Heart right ventricle (tissue), 16 donors: ENCODE results near the gene YIF1B. TPM values are rescaled to one million over a fixed set of nuclear protein-coding genes. Genes with fewer than 3 reads are reported as not detected.

Experiments used
- ATAC-seq, 8 donors: fragments of 200-7000 bp; cut with Tn5 transposase; one replicate each; pipeline ENCODE4 v1.9.1; 2020; ENCODE audit warnings: mild to moderate bottlenecking in 8 of 8, moderate library complexity in 8 of 8, moderate number of reproducible peaks in 1 of 8
- DNase-seq, 2 donors: peaks; one replicate each; pipeline ENCODE4 v3.0.0-alpha.2; 2020
- H3K27ac ChIP-seq, 10 donors: fragments of 200-600 bp; sonication (generic) in 2 of 10; one replicate each; pipeline versions ENCODE4 v1.5.0 to v1.8.0; 2020 to 2022; ENCODE audit warnings: mild to moderate bottlenecking in 3 of 10
- H3K27me3 ChIP-seq, 7 donors: fragments of 200-600 bp; one replicate each; pipeline ENCODE4 v1.8.0; 2021 to 2022; ENCODE audit warnings: mild to moderate bottlenecking in 2 of 7
- H3K36me3 ChIP-seq, 9 donors: fragments of 200-600 bp; sonication (generic) in 1 of 9; one replicate each; pipeline versions ENCODE4 v1.5.0 to v1.8.0; 2020 to 2022; ENCODE audit warnings: mild to moderate bottlenecking in 2 of 9
- H3K4me1 ChIP-seq, 9 donors: fragments of 200-600 bp; sonication (generic) in 1 of 9; one replicate each; pipeline versions ENCODE4 v1.5.0 to v1.8.0; 2020 to 2022; ENCODE audit warnings: mild to moderate bottlenecking in 4 of 9
- H3K4me3 ChIP-seq, 10 donors: fragments of 200-600 bp; sonication (generic) in 2 of 10; one replicate each; pipeline versions ENCODE4 v1.5.0 to v1.8.0; 2020 to 2022; ENCODE audit warnings: mild to moderate bottlenecking in 7 of 10, moderate library complexity in 2 of 10
- H3K9me3 ChIP-seq, 11 donors: fragments of 200-600 bp in 10 of 11; sonication (generic) in 2 of 11; one replicate each; pipeline versions ENCODE4 v1.5.0 to v1.8.0; 2013 to 2022; ENCODE audit warnings: mild to moderate bottlenecking in 2 of 11, control low read depth in 1 of 11, moderate library complexity in 1 of 11
- CTCF ChIP-seq, 9 donors: fragments of 200-600 bp; sonication (generic) in 2 of 9; IDR thresholded peaks; one replicate each; pipeline versions ENCODE4 v1.5.0 to v1.8.0; 2021 to 2022; ENCODE audit warnings: antibody characterized with exemption in 9 of 9, mild to moderate bottlenecking in 5 of 9, moderate library complexity in 1 of 9
- WGBS, 2 donors: extraction: QIAGEN DNeasy Blood & Tissue Kit; methylation state at CpG; one replicate each; pipeline ENCODE4 v1.1.7; 2013; ENCODE audit warnings: inconsistent platforms in 1 of 2; 5-methylcytosine and 5-hydroxymethylcytosine counted together
- intact Hi-C, 10 donors: fragments of 100-400 bp; cut with DNase I; formaldehyde crosslinking; loops; one replicate each; pipeline versions ENCODE4 v1.11.1 to v1.14.2; 2022
- polyA plus RNA-seq, 2 donors: library from polyadenylated mRNA; stranded (reverse); fragments of 200-250 nt; gene quantifications; one replicate each; pipeline ENCODE4 v1.2.3, GENCODE V29; 2013
- total RNA-seq, 10 donors: library from RNA; stranded (reverse); fragmentation: NEBNext Ultra II Directional in 3 of 10; extraction: Animal tissue kit (Norgen Biotek cat#: 25700) in 3 of 10; gene quantifications; one replicate each; pipeline versions ENCODE4 v1.2.1 to v1.2.4, GENCODE V29; 2021 to 2023
- donor health status: Arrhythmogenic right ventricular cardiomyopathy.
- donor health status: ischemic (EF 13 %, LVEDD 7.1; RV severe dilation, severe dysfunction).
- donor health status: healthy with polysubstance abuse.
- donor health status: DM: no; HTN: yes; CAD: no.
- donor health status: DM: no; HTN: no; CAD: no.
- donor health status: ischemic (EF 25% LVEDD 6.9; RV normal size, moderate dysfunction).
- donor health status: ischemic (EF 25% LVEDD 5.7; RV mildly dilated, moderate dysfunction).
- donor health status: healthy.
- donor health status: DM: yes; HTN: yes; CAD: no.
- donor health status: Ischemic cardiomyopathy.
- donor health status: ischemic (EF 35%, LVEDD 5.7; RV mildly dilated, moderate dysfunction).
- donor health status: nonischemic (EF 11% LVEDD 7.7; RV severe dilation, severe dysfunction).
- donor health status: DM: yes; HTN: yes; CAD: no.
- donor health status: PGD.
- donor health status: ischemic (EF 29% LVEDD 5.4; RV normal size, mild dysfunction).
- donor health status: nonischemic (EF 23%, LVEDD 6.1; RV moderate dilation, normal function).

YIF1B gene
- total and polyA plus RNA-seq, 12 donors, result 24.3 to 115 (median 30.8) TPM

- Histone ChIP-seq H3K9me3 (no peaks in the 10 kb centered on the region), H3K27me3 (peaks cover 0 to 3% (median 0%) of the 10 kb centered on the region in 7 donors), H3K36me3 (no peaks in the 10 kb centered on the region), H3K4me1 (peaks cover 5 to 18% (median 12%) of the 10 kb centered on the region in 9 donors), H3K4me3 (no peak overlapping the region), H3K27ac (no peak overlapping the region)
- no peak for ATAC-seq
- 85 to 95% methylated on average over 8 of the region's 8 CpGs for WGBS, 2 donors
- TF ChIP-seq CTCF (IDR thresholded peaks at IDR 0.05), result no peak
- intact Hi-C loops, result loop anchor here in 1 of 10 donors (10.0 kb wide), 1 partner anchor 56 kb away; no protein-coding TSS in a partner anchor
- no peak for DNase-seq
These were observed 47.2 kb downstream of the YIF1B start for GRCh38 chr19:38268539-38268938.

- no peak overlapping the region for H3K27ac ChIP-seq
- intact Hi-C loops, result loop anchor here in 1 of 10 donors (10.0 kb wide), 1 partner anchor 57 kb away; no protein-coding TSS in a partner anchor
- TF ChIP-seq CTCF (IDR thresholded peaks at IDR 0.05), result no peak
- no peak for DNase-seq
- peaks cover 5 to 22% (median 12%) of the 10 kb centered on the region in 9 donors for H3K4me1 ChIP-seq
- no peaks in the 10 kb centered on the region for H3K36me3 ChIP-seq
- H3K27me3 ChIP-seq, result peaks cover 0 to 3% (median 0%) of the 10 kb centered on the region in 7 donors
- 82% methylated on average over 12 of the region's 12 CpGs for WGBS, 2 donors
- H3K4me3 ChIP-seq, result no peak overlapping the region
- no peak for ATAC-seq
- H3K9me3 ChIP-seq, result no peaks in the 10 kb centered on the region
These were observed 47.8 kb downstream of the YIF1B start for GRCh38 chr19:38267761-38268483.

- Histone ChIP-seq H3K4me1 (peaks cover 5 to 22% (median 12%) of the 10 kb centered on the region in 9 donors), H3K4me3 (no peak overlapping the region), H3K27ac (no peak overlapping the region), H3K27me3 (peaks cover 0 to 3% (median 0%) of the 10 kb centered on the region in 7 donors), H3K36me3 (no peaks in the 10 kb centered on the region), H3K9me3 (no peaks in the 10 kb centered on the region)
- no peak for DNase-seq
- WGBS, 2 donors, result 74 to 81% methylated on average over 12 of the region's 12 CpGs
- ATAC-seq, result no peak
- no peak for TF ChIP-seq CTCF (IDR thresholded peaks at IDR 0.05)
- intact Hi-C loops, result loop anchor here in 1 of 10 donors (10.0 kb wide), 1 partner anchor 58 kb away; no protein-coding TSS in a partner anchor
These were observed 48.7 kb downstream of the YIF1B start for GRCh38 chr19:38266981-38267597.

- Histone ChIP-seq H3K27ac (peak overlapping the region in 3 of 10 donors; percentile 4 to 92 (median 36)), H3K4me3 (peak overlapping the region in 1 of 10 donors; percentile 71), H3K36me3 (no peaks in the 10 kb centered on the region), H3K27me3 (peaks cover 0 to 3% (median 0%) of the 10 kb centered on the region in 7 donors), H3K9me3 (no peaks in the 10 kb centered on the region), H3K4me1 (peaks cover 5 to 22% (median 12%) of the 10 kb centered on the region in 9 donors)
- DNase-seq (no peak), ATAC-seq (no peak)
- intact Hi-C loops, result loop anchor here in 1 of 10 donors (10.0 kb wide), 1 partner anchor 59 kb away; no protein-coding TSS in a partner anchor
- TF ChIP-seq CTCF (IDR thresholded peaks at IDR 0.05), result no peak
- WGBS, 2 donors, result 94 to 97% methylated on average over 12 of the region's 12 CpGs
These were observed 49.8 kb downstream of the YIF1B start for GRCh38 chr19:38265921-38266429.
